ENCODE data around the gene SMIM3. TPM values are rescaled to one million over a fixed set of nuclear protein-coding genes. Genes with fewer than 3 reads are reported as not detected.
"Not testable (repeated sequence)": the region's sequence is repeated elsewhere in the genome, so short reads cannot be mapped to it uniquely, and the experiment has no call there.

Gene SMIM3
- total and polyA plus RNA-seq, 7 experiments from 2014 or later = 5.2 to 17.9 (median 7.9) TPM

DNA sequence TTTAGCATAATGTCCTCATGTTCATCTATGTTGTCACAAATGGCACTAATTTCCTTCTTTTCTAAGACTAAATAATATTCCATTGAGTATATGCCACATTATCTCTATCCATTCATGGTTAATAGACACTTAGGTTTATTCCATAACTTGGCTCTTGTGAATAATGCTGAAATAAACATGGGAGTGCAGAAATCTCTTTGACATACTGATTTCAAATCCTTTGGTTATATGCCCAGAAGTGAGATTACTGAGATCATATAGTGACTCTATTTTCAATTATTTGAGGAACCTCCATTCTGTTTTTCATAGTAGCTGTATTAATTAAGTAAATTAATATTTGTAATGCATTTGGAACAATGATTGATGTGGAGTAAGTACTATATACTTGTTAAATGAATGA, 13.0 kb downstream of the SMIM3 start:
- Mint-ChIP-seq H3K27ac (peak overlapping the region in 6 of 9 donors; percentile 22 to 95 (median 64)), H3K27me3 (no peaks in the 10 kb centered on the region), H3K4me1 (peaks cover 21 to 53% (median 45%) of the 10 kb centered on the region in 7 donors), H3K4me3 (peak overlapping the region in 6 of 10 donors; percentile 8 to 71 (median 54)), H3K9me3 (peaks cover 0 to 8% (median 0%) of the 10 kb centered on the region in 11 donors), H3K36me3 (peaks cover 0 to 34% (median 5%) of the 10 kb centered on the region in 5 donors)
- ChIA-PET POLR2A (interaction anchor here (0.7 to 1.0 kb wide), 3 partner anchors 108 to 350 kb away, joined by 3 to 6 read pairs (median 3); no protein-coding TSS in a partner anchor), CTCF (no interaction called here)
- ATAC-seq (no peak), DNase-seq (no peak)
- H3K36me3 ChIP-seq (ENCODE audit: control insufficient read depth in 2 of 3, insufficient read depth in 3 of 3, low read length in 3 of 3) = peaks cover 0 to 6% (median 0%) of the 10 kb centered on the region in 3 experiments
- H3K27me3 ChIP-seq (ENCODE audit: control insufficient read depth in 2 of 2, insufficient read depth in 2 of 2, low read length in 2 of 2) = no peaks in the 10 kb centered on the region
- peaks cover 0 to 15% of the 10 kb centered on the region in 2 donors for H3K4me1 ChIP-seq (ENCODE audit: control insufficient read depth in 2 of 2, insufficient read depth in 2 of 2, low read length in 2 of 2)
- intact Hi-C loops (cut with micrococcal nuclease) = loop anchor here in 1 of 2 donors (5.0 kb wide), 1 partner anchor 334 kb away; no protein-coding TSS in a partner anchor
- H3K27ac ChIP-seq (ENCODE audit: low read depth, low read length) = no peak overlapping the region
- no peaks in the 10 kb centered on the region for H3K9me3 ChIP-seq (ENCODE audit: control insufficient read depth in 2 of 3, low read length in 3 of 3)
- H3K4me3 ChIP-seq (ENCODE audit: low read length) = no peak overlapping the region

DNA sequence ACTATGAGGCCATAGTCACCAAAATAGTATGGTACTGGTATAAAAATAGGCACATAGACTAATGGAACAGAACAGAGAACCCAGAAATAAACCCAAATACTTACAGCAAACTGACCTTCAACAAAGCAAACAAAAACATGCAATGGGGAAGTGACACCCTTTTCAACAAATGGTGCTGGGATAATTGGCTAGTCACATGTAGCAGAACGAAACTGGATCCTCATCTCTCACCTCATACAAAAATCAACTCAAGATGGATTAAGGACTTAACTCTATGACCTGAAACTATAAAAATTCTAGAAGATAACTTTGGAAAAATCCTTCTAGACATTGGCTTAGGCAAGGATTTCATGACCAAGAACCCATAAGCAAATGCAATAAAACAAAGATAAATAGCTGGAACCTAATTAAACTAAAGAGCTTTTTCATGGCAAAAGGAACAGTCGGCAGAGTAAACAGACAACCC, 14.9 kb downstream of the SMIM3 start:
- Mint-ChIP-seq H3K4me1 (peaks cover 14 to 49% (median 31%) of the 10 kb centered on the region in 7 donors), H3K27ac (peak overlapping the region in 1 of 9 donors; percentile 13), H3K36me3 (peaks cover 0 to 29% (median 10%) of the 10 kb centered on the region in 5 donors)
- H3K9me3 Mint-ChIP-seq; H3K27ac ChIP-seq (ENCODE audit: low read depth, low read length); H3K36me3 ChIP-seq (ENCODE audit: control insufficient read depth in 2 of 3, insufficient read depth in 3 of 3, low read length in 3 of 3); POLR2A ChIA-PET; DNase-seq; ATAC-seq; H3K4me3 ChIP-seq (ENCODE audit: low read length); H3K9me3 ChIP-seq (ENCODE audit: control insufficient read depth in 2 of 3, low read length in 3 of 3); H3K4me1 ChIP-seq (ENCODE audit: control insufficient read depth in 2 of 2, insufficient read depth in 2 of 2, low read length in 2 of 2); H3K27me3 ChIP-seq (ENCODE audit: control insufficient read depth in 2 of 2, insufficient read depth in 2 of 2, low read length in 2 of 2); H3K27me3 Mint-ChIP-seq; H3K4me3 Mint-ChIP-seq: not testable (repeated sequence)
- intact Hi-C loops (cut with micrococcal nuclease) = loop anchor here in 1 of 2 donors (5.0 kb wide), 1 partner anchor 336 kb away; no protein-coding TSS in a partner anchor
- CTCF ChIA-PET = interaction anchor here (0.7 kb wide), 1 partner anchor 305 kb away, joined by 3 read pairs; no protein-coding TSS in a partner anchor

DNA sequence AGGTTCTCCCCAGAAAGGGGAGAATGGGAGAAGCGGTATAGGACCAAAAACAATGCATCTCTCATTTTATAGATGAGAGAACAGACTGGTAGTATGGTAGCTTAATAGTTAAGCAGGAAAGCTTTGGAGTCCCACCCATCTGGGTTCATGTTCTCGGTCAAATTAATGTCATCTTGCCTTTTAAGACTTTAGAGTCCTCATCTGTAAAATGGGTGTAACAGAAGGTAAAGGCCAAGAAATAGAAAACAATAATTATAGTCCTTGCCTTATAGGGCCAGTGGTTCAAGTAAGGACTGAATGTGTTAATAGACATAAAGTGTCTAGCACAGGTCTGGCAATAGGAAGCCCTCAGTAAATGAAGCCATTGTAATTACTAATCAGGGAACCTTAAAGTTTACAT, 16.4 kb downstream of the SMIM3 start:
- ChIA-PET POLR2A (no interaction called here), CTCF (interaction anchor here (0.8 kb wide), 1 partner anchor 11 kb away, joined by 4 read pairs; no protein-coding TSS in a partner anchor)
- H3K36me3 Mint-ChIP-seq = peaks cover 0 to 27% (median 10%) of the 10 kb centered on the region in 5 donors

GRCh38 chr5:150797384-150797783, 18.8 kb downstream of the SMIM3 start:
- no peaks in the 10 kb centered on the region for H3K9me3 ChIP-seq (ENCODE audit: control insufficient read depth in 2 of 3, low read length in 3 of 3)
- Mint-ChIP-seq H3K27ac (peak overlapping the region in 2 of 9 donors; percentile 20 to 52), H3K36me3 (peaks cover 0 to 24% (median 10%) of the 10 kb centered on the region in 5 donors), H3K4me3 (no peak overlapping the region), H3K27me3 (no peaks in the 10 kb centered on the region), H3K4me1 (peaks cover 0 to 26% (median 5%) of the 10 kb centered on the region in 7 donors), H3K9me3 (peaks cover 0 to 8% (median 0%) of the 10 kb centered on the region in 11 donors)
- POLR2A ChIA-PET = no interaction called here
- no peaks in the 10 kb centered on the region for H3K4me1 ChIP-seq (ENCODE audit: control insufficient read depth in 2 of 2, insufficient read depth in 2 of 2, low read length in 2 of 2)
- peaks cover 0 to 6% (median 0%) of the 10 kb centered on the region in 3 experiments for H3K36me3 ChIP-seq (ENCODE audit: control insufficient read depth in 2 of 3, insufficient read depth in 3 of 3, low read length in 3 of 3)
- no peak for ATAC-seq
- no peak overlapping the region for H3K27ac ChIP-seq (ENCODE audit: low read depth, low read length)
- intact Hi-C loops (cut with micrococcal nuclease) = no loop called here
- CTCF ChIA-PET = interaction anchor here (1.0 to 2.5 kb wide), 4 partner anchors 7 to 49 kb away, joined by 3 to 6 read pairs (median 3); partner anchors contain the start of genes IRGM and SMIM3
- no peak overlapping the region for H3K4me3 ChIP-seq (ENCODE audit: low read length)
- no peak for DNase-seq
- no peaks in the 10 kb centered on the region for H3K27me3 ChIP-seq (ENCODE audit: control insufficient read depth in 2 of 2, insufficient read depth in 2 of 2, low read length in 2 of 2)

More for the DNA sequence above, 16.4 kb downstream of the SMIM3 start:
- Mint-ChIP-seq H3K9me3 (peaks cover 0 to 8% (median 0%) of the 10 kb centered on the region in 11 donors), H3K27me3 (no peaks in the 10 kb centered on the region), H3K4me1 (peaks cover 8 to 35% (median 17%) of the 10 kb centered on the region in 7 donors), H3K4me3 (no peak overlapping the region), H3K27ac (no peak overlapping the region)
- Histone ChIP-seq H3K36me3 (ENCODE audit: control insufficient read depth in 2 of 3, insufficient read depth in 3 of 3, low read length in 3 of 3) (peaks cover 0 to 6% (median 0%) of the 10 kb centered on the region in 3 experiments), H3K27ac (ENCODE audit: low read depth, low read length) (no peak overlapping the region), H3K9me3 (ENCODE audit: control insufficient read depth in 2 of 3, low read length in 3 of 3) (no peaks in the 10 kb centered on the region), H3K27me3 (ENCODE audit: control insufficient read depth in 2 of 2, insufficient read depth in 2 of 2, low read length in 2 of 2) (no peaks in the 10 kb centered on the region), H3K4me3 (ENCODE audit: low read length) (no peak overlapping the region), H3K4me1 (ENCODE audit: control insufficient read depth in 2 of 2, insufficient read depth in 2 of 2, low read length in 2 of 2) (peaks cover 0 to 4% of the 10 kb centered on the region in 2 donors)
- intact Hi-C loops (cut with micrococcal nuclease) = loop anchor here in 1 of 2 donors (5.0 kb wide), 1 partner anchor 338 kb away; no protein-coding TSS in a partner anchor
- ATAC-seq = no peak
- no peak for DNase-seq

DNA sequence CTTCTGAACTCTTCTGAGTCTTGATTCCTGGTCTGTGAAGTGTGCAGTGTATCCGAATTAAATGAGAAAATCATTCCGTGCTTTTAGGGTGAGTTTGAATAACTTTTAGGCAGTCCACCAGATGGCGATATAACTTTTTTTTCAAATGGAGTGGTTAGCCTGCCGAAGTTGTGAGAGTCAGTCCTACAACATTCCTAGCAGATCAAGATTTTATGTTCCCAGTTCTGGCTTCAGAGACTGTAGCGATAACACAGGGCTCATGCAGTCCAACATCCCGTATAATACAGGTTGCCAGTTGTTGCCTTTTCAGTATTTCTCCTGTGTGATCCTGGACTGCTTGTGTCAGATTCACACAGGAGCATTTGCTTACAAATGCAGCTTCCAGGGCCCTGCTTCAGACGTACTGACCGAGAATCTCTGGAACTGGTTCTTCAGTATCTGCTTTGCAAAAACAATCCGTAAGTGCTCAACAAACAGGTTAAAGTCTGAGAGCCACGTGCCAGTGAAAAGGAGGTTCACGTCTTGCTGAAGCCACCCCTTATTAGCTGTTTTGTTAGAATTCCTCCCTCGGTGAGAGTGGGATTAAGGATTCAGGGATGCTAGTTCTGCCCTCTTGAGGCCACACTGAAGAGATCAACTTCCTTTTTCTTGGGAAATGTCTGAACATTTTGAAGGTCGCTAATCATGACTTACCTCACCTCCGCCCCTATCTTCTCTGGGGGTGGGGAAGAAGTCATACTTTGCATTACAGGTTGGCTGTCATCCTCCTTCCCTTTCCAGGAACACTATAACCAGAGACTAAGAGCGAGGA, 22.8 kb downstream of the SMIM3 start:
- POLR2A ChIA-PET = interaction anchor here (1.2 to 2.4 kb wide), 3 partner anchors 23 to 46 kb away, joined by 3 to 8 read pairs (median 6); partner anchors contain the start of genes DCTN4, IRGM and SMIM3
- H3K27ac Mint-ChIP-seq = no peak overlapping the region

GRCh38 chr5:150804388-150804787, 25.8 kb downstream of the SMIM3 start:
- Mint-ChIP-seq H3K4me1 (peaks cover 0 to 8% (median 5%) of the 10 kb centered on the region in 7 donors), H3K4me3 (no peak overlapping the region), H3K9me3 (peaks cover 0 to 5% (median 0%) of the 10 kb centered on the region in 11 donors), H3K36me3 (peaks cover 2 to 6% (median 5%) of the 10 kb centered on the region in 5 donors), H3K27ac (no peak overlapping the region), H3K27me3 (peaks cover 0 to 22% (median 5%) of the 10 kb centered on the region in 5 donors)
- H3K27ac ChIP-seq (ENCODE audit: low read depth, low read length) = no peak overlapping the region
- H3K27me3 ChIP-seq (ENCODE audit: control insufficient read depth in 2 of 2, insufficient read depth in 2 of 2, low read length in 2 of 2) = no peaks in the 10 kb centered on the region
- H3K36me3 ChIP-seq (ENCODE audit: control insufficient read depth in 2 of 3, insufficient read depth in 3 of 3, low read length in 3 of 3) = no peaks in the 10 kb centered on the region
- no peak overlapping the region for H3K4me3 ChIP-seq (ENCODE audit: low read length)
- ATAC-seq (no peak), DNase-seq (no peak)
- ChIA-PET CTCF (interaction anchor here (0.7 to 2.4 kb wide), 5 partner anchors 12 to 46 kb away, joined by 3 to 24 read pairs (median 4); partner anchors contain the start of gene IRGM), POLR2A (interaction anchor here (2.2 kb wide), 1 partner anchor 42 kb away, joined by 6 read pairs; the partner anchor contains the start of gene IRGM)
- no peaks in the 10 kb centered on the region for H3K9me3 ChIP-seq (ENCODE audit: control insufficient read depth in 2 of 3, low read length in 3 of 3)
- no peaks in the 10 kb centered on the region for H3K4me1 ChIP-seq (ENCODE audit: control insufficient read depth in 2 of 2, insufficient read depth in 2 of 2, low read length in 2 of 2)
- intact Hi-C loops (cut with micrococcal nuclease) = loop anchor here in 1 of 2 donors (5.0 kb wide), 1 partner anchor 313 kb away; no protein-coding TSS in a partner anchor

More for the DNA sequence above, 22.8 kb downstream of the SMIM3 start:
- CTCF ChIA-PET = interaction anchor here (0.7 to 3.1 kb wide), 11 partner anchors 12 to 100 kb away, joined by 3 to 59 read pairs (median 4); partner anchors contain the start of genes IRGM, RBM22 and SMIM3
- no peaks in the 10 kb centered on the region for H3K27me3 ChIP-seq (ENCODE audit: control insufficient read depth in 2 of 2, insufficient read depth in 2 of 2, low read length in 2 of 2)
- no peaks in the 10 kb centered on the region for H3K36me3 ChIP-seq (ENCODE audit: control insufficient read depth in 2 of 3, insufficient read depth in 3 of 3, low read length in 3 of 3)
- H3K27me3 Mint-ChIP-seq = peaks cover 0 to 16% (median 5%) of the 10 kb centered on the region in 5 donors
- peak in 7 of 9 donors; percentile 25 to 53 (median 43) for DNase-seq
- peaks cover 0 to 5% (median 0%) of the 10 kb centered on the region in 11 donors for H3K9me3 Mint-ChIP-seq
- H3K4me1 Mint-ChIP-seq = peaks cover 0 to 18% (median 5%) of the 10 kb centered on the region in 7 donors
- peak; percentile 55 for ATAC-seq
- H3K4me3 ChIP-seq (ENCODE audit: low read length) = no peak overlapping the region
- H3K27ac ChIP-seq (ENCODE audit: low read depth, low read length) = no peak overlapping the region
- no peaks in the 10 kb centered on the region for H3K9me3 ChIP-seq (ENCODE audit: control insufficient read depth in 2 of 3, low read length in 3 of 3)
- peak overlapping the region in 1 of 10 donors; percentile 18 for H3K4me3 Mint-ChIP-seq
- peaks cover 5 to 16% (median 10%) of the 10 kb centered on the region in 5 donors for H3K36me3 Mint-ChIP-seq
- intact Hi-C loops (cut with micrococcal nuclease) = loop anchor here (1.0 to 5.0 kb wide), 8 partner anchors 23 to 363 kb away; partner anchors contain the start of gene SMIM3 (in 1 of the 2)
- no peaks in the 10 kb centered on the region for H3K4me1 ChIP-seq (ENCODE audit: control insufficient read depth in 2 of 2, insufficient read depth in 2 of 2, low read length in 2 of 2)
